GM18907 (cell line): ENCODE measurements around the gene PSMC3IP.
"Not testable (repeated sequence)": the region's sequence is repeated elsewhere in the genome, so short reads cannot be mapped to it uniquely, and the experiment has no call there.

Experiments
- ATAC-seq: cut with Tn5 transposase; IDR thresholded peaks from one replicate; pipeline ENCODE4 v1.9.1; 2021; ENCODE audit warnings: mild to moderate bottlenecking, moderate library complexity; ENCODE audit not compliant: unreplicated experiment

The PSMC3IP gene

GRCh38 chr17:42562388-42563142 lies 15.0 kb downstream of the PSMC3IP start:
- no peak for ATAC-seq

- peak; percentile 51 for ATAC-seq
Measured at GRCh38 chr17:42561897-42562387, 15.6 kb downstream of the PSMC3IP start, which contains the start of gene COASY. Gene COASY, plus strand, starts transcription at chr17:42562148. Its CDS starts 475 bp downstream, at chr17:42562623.

- ATAC-seq = no peak
Measured at GRCh38 chr17:42560246-42560645, 17.3 kb downstream of the PSMC3IP start.

- ATAC-seq = no peak
Measured at GRCh38 chr17:42559075-42559474, 18.5 kb downstream of the PSMC3IP start.

- not testable (repeated sequence) for ATAC-seq
Measured at GRCh38 chr17:42555961-42556617, 21.4 kb downstream of the PSMC3IP start.

- ATAC-seq = no peak
Measured at GRCh38 chr17:42555122-42555622, 22.4 kb downstream of the PSMC3IP start.

- peak; percentile 69 for ATAC-seq
Measured at GRCh38 chr17:42554250-42555121, 23.0 kb downstream of the PSMC3IP start.

- no peak for ATAC-seq
Measured at GRCh38 chr17:42553866-42554249, 23.7 kb downstream of the PSMC3IP start.

GRCh38 chr17:42553161-42553818 lies 24.2 kb downstream of the PSMC3IP start:
- no peak for ATAC-seq

GRCh38 chr17:42552736-42553135 lies 24.8 kb downstream of the PSMC3IP start, which contains the start of gene HSD17B1:
Gene HSD17B1, plus strand, starts transcription at chr17:42552923. Its CDS starts 11 bp downstream, at chr17:42552934.
- not testable (repeated sequence) for ATAC-seq

GRCh38 chr17:42548993-42549755 lies 28.4 kb downstream of the PSMC3IP start:
- no peak for ATAC-seq

GRCh38 chr17:42548070-42548837 lies 29.3 kb downstream of the PSMC3IP start:
- ATAC-seq = peak; percentile 49

GRCh38 chr17:42547698-42548069 lies 29.8 kb downstream of the PSMC3IP start:
- ATAC-seq = no peak

GRCh38 chr17:42547001-42547461 lies 30.5 kb downstream of the PSMC3IP start:
- ATAC-seq = no peak

GRCh38 chr17:42545755-42546505 lies 31.6 kb downstream of the PSMC3IP start:
- ATAC-seq = not testable (repeated sequence)

GRCh38 chr17:42544874-42545283 lies 32.6 kb downstream of the PSMC3IP start:
- ATAC-seq = no peak

- no peak for ATAC-seq
Measured at GRCh38 chr17:42543190-42544079, 34.1 kb downstream of the PSMC3IP start.
